GM12865 (cell line): ENCODE data around the gene ERC1.
A peak's percentile ranks its signal among the peaks of the same experiment; 100 is the strongest.

Experiments used
- DNase-seq: peaks from one replicate; pipeline ENCODE4 v3.0.0; 2010; ENCODE audit warnings: low read depth
- H3K4me3 ChIP-seq: 2 replicates; pipeline ENCODE4 v1.5.1; 2011; ENCODE audit warnings: mild to moderate bottlenecking, low read depth, low read length, control low read depth
- TF ChIP-seq, protein P1 (sequence below): IDR thresholded peaks from 2 replicates; pipeline ENCODE4 v1.5.1; 2011; ENCODE audit warnings: low read length, control low read depth, low read depth, inconsistent platforms; ENCODE audit not compliant: insufficient read depth; ENCODE audit errors: missing control alignments

ERC1 gene

DNA sequence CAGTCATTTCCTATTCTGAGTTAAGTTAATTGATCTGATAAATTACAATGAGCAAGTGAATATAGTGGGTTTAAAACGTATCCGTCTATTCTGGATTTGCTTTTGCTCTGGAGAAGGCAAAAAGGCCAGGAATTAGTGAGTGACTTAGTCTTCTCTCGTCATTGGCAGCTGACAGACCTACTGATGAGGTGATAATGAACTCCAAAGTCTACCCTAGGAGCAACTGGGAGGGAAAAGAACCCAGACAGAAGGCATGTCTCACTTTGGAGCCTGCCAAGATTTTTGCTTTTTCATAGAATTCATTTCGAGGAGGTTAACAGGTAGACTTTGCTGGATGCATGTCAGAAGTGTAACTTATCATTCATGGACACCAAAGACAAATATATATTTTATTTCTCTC lies 333.1 kb downstream of the ERC1 start:
- no peak for DNase-seq
- TF ChIP-seq, protein P1, sequence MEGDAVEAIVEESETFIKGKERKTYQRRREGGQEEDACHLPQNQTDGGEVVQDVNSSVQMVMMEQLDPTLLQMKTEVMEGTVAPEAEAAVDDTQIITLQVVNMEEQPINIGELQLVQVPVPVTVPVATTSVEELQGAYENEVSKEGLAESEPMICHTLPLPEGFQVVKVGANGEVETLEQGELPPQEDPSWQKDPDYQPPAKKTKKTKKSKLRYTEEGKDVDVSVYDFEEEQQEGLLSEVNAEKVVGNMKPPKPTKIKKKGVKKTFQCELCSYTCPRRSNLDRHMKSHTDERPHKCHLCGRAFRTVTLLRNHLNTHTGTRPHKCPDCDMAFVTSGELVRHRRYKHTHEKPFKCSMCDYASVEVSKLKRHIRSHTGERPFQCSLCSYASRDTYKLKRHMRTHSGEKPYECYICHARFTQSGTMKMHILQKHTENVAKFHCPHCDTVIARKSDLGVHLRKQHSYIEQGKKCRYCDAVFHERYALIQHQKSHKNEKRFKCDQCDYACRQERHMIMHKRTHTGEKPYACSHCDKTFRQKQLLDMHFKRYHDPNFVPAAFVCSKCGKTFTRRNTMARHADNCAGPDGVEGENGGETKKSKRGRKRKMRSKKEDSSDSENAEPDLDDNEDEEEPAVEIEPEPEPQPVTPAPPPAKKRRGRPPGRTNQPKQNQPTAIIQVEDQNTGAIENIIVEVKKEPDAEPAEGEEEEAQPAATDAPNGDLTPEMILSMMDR = no peak
- H3K4me3 ChIP-seq = no peak overlapping the region

DNA sequence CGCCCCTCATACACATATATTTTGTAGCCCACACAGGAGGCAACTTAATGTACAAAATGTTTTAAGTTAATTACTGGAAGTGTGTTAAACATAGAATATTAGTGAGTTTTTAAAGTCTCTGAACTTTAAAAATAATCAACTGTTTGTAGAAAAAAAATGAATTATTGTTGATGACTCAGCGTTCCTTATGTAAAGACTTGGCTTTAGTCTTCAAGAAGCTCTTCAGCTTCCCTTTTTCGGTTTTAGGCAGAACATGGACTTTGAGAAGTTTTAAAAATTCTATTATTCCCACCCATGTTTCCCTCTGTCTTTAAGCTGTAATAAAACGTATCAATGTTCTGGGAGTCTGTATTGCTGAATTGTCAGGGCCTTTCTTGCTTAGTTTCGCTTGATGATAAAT lies 333.9 kb downstream of the ERC1 start:
- DNase-seq = no peak
- TF ChIP-seq, protein P1 = no peak
- H3K4me3 ChIP-seq = no peak overlapping the region

DNA sequence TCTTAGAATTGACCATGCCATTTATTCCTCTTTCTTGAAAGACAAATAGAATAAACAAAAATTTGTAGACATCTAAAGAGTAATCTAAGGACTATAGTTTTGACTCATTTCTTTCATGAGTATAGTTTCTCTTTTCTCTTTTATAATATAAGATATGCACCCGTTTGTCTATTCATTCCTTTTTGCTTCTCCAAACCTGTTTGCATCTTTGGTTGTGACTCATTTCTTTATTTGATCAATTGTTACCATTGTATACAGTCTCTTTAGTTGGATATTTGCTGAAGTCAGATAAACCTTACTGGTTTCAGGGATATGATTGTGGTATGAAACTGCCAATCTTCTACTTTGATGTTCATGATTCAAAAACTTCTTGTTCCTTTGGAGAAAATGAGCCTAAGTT lies 334.6 kb downstream of the ERC1 start:
- no peak overlapping the region for H3K4me3 ChIP-seq
- DNase-seq = peak; percentile 12
- TF ChIP-seq, protein P1 = no peak

DNA sequence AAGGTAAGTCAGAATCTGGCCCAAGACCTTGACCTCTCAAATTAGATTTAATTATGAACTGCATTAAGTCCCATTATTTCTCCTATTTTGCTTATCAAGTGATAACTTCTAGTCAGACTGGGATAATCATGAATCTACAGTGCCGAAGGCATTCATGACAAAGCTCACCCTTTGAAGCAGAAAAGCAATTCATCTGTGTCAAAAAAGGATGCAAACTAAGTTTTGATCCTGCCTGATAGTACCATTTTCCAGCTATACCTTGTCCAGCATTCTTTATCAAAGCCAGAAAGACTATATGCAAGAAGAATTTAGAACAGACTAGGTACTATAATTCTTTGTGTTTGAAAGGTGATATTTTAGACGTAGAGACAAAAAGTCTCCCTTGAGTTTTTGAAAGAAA lies 335.2 kb downstream of the ERC1 start:
- TF ChIP-seq, protein P1 = no peak
- H3K4me3 ChIP-seq = no peak overlapping the region
- no peak for DNase-seq

DNA sequence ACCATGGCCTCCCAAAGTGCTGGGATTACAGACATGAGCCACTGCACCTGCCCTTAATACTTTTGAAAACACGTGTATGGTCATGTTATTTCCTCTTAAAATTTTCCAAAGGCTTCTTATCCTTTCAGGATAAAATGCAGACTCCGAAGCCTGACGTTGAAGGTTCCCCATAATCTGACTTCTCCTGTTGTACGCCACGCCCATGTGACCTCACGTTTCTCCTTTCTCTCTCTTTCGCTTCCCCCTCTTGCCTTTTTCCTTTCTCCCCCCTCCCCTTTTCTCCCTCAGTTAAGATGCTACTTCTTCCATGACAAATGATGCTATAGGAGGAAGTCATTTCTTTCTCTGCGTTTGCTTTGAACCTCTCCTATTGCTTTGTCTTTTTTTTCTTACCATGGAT lies 337.4 kb downstream of the ERC1 start:
- no peak for DNase-seq
- H3K4me3 ChIP-seq = no peak overlapping the region
- TF ChIP-seq, protein P1 = no peak

DNA sequence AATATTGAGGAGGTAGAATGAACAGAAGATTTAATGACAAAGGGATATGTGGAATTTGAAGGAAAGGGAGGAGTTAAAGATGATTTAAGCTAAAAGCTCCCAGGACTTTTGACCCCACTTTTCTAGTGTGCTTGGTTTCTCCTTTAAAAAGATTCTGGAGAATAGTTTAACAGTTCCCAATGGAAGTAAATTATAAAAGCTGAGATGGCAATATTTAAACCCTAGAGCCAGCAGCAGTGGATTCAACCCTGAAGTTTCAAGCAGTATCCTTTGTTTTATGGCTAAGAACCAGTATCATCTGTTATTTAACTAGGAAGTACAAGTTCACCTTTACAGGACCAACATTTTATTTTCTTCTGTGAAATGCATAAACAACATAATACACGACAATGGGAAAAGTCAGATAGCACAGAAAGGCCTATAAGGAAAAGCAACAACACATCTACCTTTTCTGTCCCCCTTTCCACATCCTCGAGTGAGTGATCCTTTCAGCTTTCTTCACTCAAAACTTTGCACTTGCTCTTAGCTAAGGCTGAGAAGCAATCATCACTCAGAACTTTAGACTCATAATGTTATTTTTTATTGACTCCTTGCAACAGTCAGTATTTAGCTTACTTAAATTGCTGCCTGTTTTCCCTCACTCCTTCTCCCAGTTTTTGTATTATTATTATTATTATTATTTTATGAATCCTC lies 338.9 kb downstream of the ERC1 start:
- TF ChIP-seq, protein P1 = no peak
- no peak overlapping the region for H3K4me3 ChIP-seq
- DNase-seq = no peak

DNA sequence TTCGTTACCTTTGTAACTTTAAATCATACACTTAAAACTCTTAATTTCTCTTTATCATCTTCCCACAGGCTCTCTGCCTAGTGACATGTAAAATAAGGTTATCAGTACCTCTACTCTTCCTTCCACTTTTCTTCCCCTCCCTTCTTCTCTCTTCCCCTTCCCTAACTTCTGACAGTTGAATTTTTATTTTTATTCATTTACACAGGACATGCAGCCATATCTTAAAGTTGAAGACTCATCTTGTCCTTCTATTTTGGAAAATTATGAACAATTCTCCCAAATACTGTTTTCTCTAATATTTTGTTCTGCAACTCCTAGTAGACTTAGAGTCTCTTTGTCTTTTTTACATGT lies 339.4 kb downstream of the ERC1 start:
- TF ChIP-seq, protein P1 = no peak
- no peak for DNase-seq
- no peak overlapping the region for H3K4me3 ChIP-seq
